Activated CD8-positive, alpha-beta T cell treated with anti-CD3 and anti-CD28 coated beads for 36 hours (primary cell): ENCODE data around the gene ST6GALNAC3. TPM values are rescaled to one million over a fixed set of nuclear protein-coding genes. Genes with fewer than 3 reads are reported as not detected.
A peak's percentile ranks its signal among the peaks of the same experiment; 100 is the strongest.

Source experiments
- ATAC-seq: fragments of 200-7000 bp; cut with Tn5 transposase; one replicate; pipeline ENCODE4 v1.10.0; 2021; ENCODE audit warnings: mild to moderate bottlenecking, moderate library complexity
- CTCF ChIA-PET: fragments of 350-600 bp; sonication (Branson Sonifier 250); formaldehyde crosslinking; loops from one replicate; lab custom pipeline; 2021; ENCODE audit warnings: antibody characterized with exemption; lab: Charles Lee
- POLR2A ChIA-PET: fragments of 350-600 bp; sonication (Branson Sonifier 250); formaldehyde crosslinking; loops from one replicate; lab custom pipeline; 2021; ENCODE audit warnings: antibody characterized with exemption; lab: Charles Lee
- DNase-seq: peaks from one replicate; pipeline ENCODE4 v3.0.0-alpha.2; 2020
- H3K27ac Mint-ChIP-seq: one replicate; pipeline ENCODE4 v1.8.0; 2021; ENCODE audit warnings: mild to moderate bottlenecking, mixed read lengths
- H3K27me3 Mint-ChIP-seq: one replicate; pipeline ENCODE4 v1.8.0; 2021; ENCODE audit warnings: mixed read lengths
- H3K36me3 Mint-ChIP-seq: one replicate; pipeline ENCODE4 v1.8.0; 2021; ENCODE audit warnings: low read depth, mixed read lengths
- H3K4me1 Mint-ChIP-seq: one replicate; pipeline ENCODE4 v1.8.0; 2021; ENCODE audit warnings: low read depth, mixed read lengths
- H3K4me3 Mint-ChIP-seq: one replicate; pipeline ENCODE4 v1.8.0; 2021; ENCODE audit warnings: mild to moderate bottlenecking, moderate library complexity, mixed read lengths
- H3K9me3 Mint-ChIP-seq: one replicate; pipeline ENCODE4 v1.8.0; 2021; ENCODE audit warnings: mixed read lengths
- intact Hi-C: fragments of 100-400 bp; cut with micrococcal nuclease; formaldehyde crosslinking; loops from one replicate; pipeline ENCODE4 v1.10.0; 2022
- total RNA-seq, 2 experiments: library from RNA; stranded (reverse); gene quantifications; one replicate each; pipeline ENCODE4 v1.2.3, GENCODE V29; 2021
- TF ChIP-seq, protein P1 (sequence below): fragments of 200-600 bp; IDR thresholded peaks from one replicate; pipeline ENCODE4 v1.8.0; 2022; ENCODE audit warnings: antibody characterized with exemption, mild to moderate bottlenecking

ST6GALNAC3 gene
- total RNA-seq, 2 experiments from 2014 or later = 2.7 to 2.9 TPM

DNA sequence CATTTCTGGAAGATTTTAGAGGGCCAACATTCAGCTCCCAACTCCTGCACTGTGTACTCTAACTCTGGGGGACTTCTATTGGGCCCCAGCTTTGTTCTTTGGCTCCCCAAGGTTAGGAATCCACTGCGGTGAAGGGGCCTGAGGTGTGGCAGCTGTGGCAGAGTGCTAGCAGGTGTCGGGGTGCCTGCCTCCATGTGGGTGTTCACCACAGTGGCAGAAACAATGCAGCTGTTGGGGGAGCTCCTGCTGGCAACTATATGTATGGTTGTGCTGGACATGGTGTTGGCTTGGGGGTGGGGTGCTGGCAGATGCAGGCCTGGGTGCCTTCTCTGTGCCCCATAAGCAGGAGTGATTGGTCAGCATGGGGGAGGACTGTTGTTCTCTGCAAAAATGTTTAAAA, 95.5 kb downstream of the ST6GALNAC3 start:
- Mint-ChIP-seq H3K36me3 (peaks cover 6% of the 10 kb centered on the region), H3K9me3 (peaks cover 5% of the 10 kb centered on the region), H3K4me3 (no peak overlapping the region), H3K27ac (no peak overlapping the region), H3K4me1 (peaks cover 5% of the 10 kb centered on the region), H3K27me3 (no peaks in the 10 kb centered on the region)
- peak; percentile 5 for DNase-seq
- POLR2A ChIA-PET = interaction anchor here (0.6 to 1.0 kb wide), 3 partner anchors 16 to 388 kb away, joined by 3 to 4 read pairs (median 4); no protein-coding TSS in a partner anchor
- intact Hi-C loops = no loop called here
- TF ChIP-seq, protein P1, sequence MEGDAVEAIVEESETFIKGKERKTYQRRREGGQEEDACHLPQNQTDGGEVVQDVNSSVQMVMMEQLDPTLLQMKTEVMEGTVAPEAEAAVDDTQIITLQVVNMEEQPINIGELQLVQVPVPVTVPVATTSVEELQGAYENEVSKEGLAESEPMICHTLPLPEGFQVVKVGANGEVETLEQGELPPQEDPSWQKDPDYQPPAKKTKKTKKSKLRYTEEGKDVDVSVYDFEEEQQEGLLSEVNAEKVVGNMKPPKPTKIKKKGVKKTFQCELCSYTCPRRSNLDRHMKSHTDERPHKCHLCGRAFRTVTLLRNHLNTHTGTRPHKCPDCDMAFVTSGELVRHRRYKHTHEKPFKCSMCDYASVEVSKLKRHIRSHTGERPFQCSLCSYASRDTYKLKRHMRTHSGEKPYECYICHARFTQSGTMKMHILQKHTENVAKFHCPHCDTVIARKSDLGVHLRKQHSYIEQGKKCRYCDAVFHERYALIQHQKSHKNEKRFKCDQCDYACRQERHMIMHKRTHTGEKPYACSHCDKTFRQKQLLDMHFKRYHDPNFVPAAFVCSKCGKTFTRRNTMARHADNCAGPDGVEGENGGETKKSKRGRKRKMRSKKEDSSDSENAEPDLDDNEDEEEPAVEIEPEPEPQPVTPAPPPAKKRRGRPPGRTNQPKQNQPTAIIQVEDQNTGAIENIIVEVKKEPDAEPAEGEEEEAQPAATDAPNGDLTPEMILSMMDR = no peak
- CTCF ChIA-PET = interaction anchor here (0.9 to 3.6 kb wide), 3 partner anchors 16 to 175 kb away, joined by 4 to 22 read pairs (median 4); no protein-coding TSS in a partner anchor
- no peak for ATAC-seq

DNA sequence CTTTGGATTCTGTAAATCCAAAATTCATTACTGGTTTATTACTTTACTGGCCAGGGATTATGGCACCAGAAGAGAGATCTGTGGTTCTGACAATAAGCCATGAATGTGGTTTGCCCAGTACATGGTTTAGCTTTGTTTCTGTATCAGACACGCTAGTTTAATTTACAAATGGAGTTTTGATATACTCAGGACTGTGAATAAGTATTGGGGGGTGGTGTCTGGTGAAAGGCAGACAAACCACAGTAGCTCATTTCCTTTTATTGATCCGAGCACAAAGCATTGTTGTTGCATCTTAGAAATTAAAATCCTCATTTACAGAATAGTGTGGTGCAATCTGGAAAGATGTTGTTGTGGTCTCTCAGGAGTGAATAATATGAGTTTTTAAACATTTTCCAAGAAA, 96.0 kb downstream of the ST6GALNAC3 start:
- H3K36me3 Mint-ChIP-seq = peaks cover 6% of the 10 kb centered on the region
- no peak overlapping the region for H3K4me3 Mint-ChIP-seq
- TF ChIP-seq, protein P1 = no peak
- no peaks in the 10 kb centered on the region for H3K27me3 Mint-ChIP-seq
- DNase-seq (no peak), ATAC-seq (no peak)
- H3K9me3 Mint-ChIP-seq = peaks cover 5% of the 10 kb centered on the region
- ChIA-PET POLR2A (interaction anchor here (0.9 kb wide), 1 partner anchor 16 kb away, joined by 3 read pairs; no protein-coding TSS in a partner anchor), CTCF (interaction anchor here (1.6 to 3.6 kb wide), 2 partner anchors 17 to 175 kb away, joined by 4 to 22 read pairs; no protein-coding TSS in a partner anchor)
- H3K4me1 Mint-ChIP-seq = peaks cover 5% of the 10 kb centered on the region
- no peak overlapping the region for H3K27ac Mint-ChIP-seq
- intact Hi-C loops = no loop called here

- intact Hi-C loops = no loop called here
- Mint-ChIP-seq H3K27me3 (no peaks in the 10 kb centered on the region), H3K36me3 (no peaks in the 10 kb centered on the region), H3K4me3 (no peak overlapping the region), H3K27ac (no peak overlapping the region), H3K4me1 (peaks cover 10% of the 10 kb centered on the region), H3K9me3 (no peaks in the 10 kb centered on the region)
- DNase-seq (peak; percentile 41), ATAC-seq (peak; percentile 75)
- TF ChIP-seq, protein P1 = no peak
- POLR2A ChIA-PET = interaction anchor here (0.7 kb wide), 1 partner anchor 53 kb away, joined by 3 read pairs; no protein-coding TSS in a partner anchor
- CTCF ChIA-PET = interaction anchor here (1.2 to 2.1 kb wide), 3 partner anchors 16 to 66 kb away, joined by 3 to 7 read pairs (median 3); no protein-coding TSS in a partner anchor
Observed at GRCh38 chr1:76176000-76176399, 101.5 kb downstream of the ST6GALNAC3 start.

DNA sequence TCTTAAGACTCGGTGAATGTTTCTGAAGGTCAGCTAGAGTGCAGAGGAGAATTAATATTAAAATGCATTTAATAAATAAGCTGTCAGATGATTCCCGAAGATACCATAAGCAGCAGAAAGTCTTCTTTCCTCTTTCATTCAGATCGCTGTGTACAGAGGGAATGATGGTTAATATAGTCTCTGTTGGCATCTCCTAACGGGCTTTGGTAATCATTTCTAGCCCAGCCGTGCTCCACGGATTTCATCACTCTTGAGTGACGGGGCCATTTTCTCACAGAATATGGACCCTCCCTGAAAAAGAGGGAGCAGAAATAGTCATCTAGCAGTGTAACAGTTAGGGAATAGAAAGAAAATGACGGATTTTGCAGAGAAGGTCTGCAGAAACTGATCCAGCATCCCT, 103.1 kb downstream of the ST6GALNAC3 start:
- ATAC-seq (no peak), DNase-seq (no peak)
- intact Hi-C loops = no loop called here
- H3K9me3 Mint-ChIP-seq = no peaks in the 10 kb centered on the region
- no peaks in the 10 kb centered on the region for H3K36me3 Mint-ChIP-seq
- ChIA-PET POLR2A (no interaction called here), CTCF (interaction anchor here (2.1 kb wide), 1 partner anchor 23 kb away, joined by 7 read pairs; no protein-coding TSS in a partner anchor)
- no peak overlapping the region for H3K4me3 Mint-ChIP-seq
- H3K4me1 Mint-ChIP-seq = peaks cover 10% of the 10 kb centered on the region
- TF ChIP-seq, protein P1 = no peak
- no peaks in the 10 kb centered on the region for H3K27me3 Mint-ChIP-seq
- H3K27ac Mint-ChIP-seq = no peak overlapping the region

GRCh38 chr1:76179219-76179698, 104.7 kb downstream of the ST6GALNAC3 start:
- Mint-ChIP-seq H3K4me1 (peaks cover 10% of the 10 kb centered on the region), H3K27me3 (no peaks in the 10 kb centered on the region), H3K27ac (no peak overlapping the region), H3K36me3 (no peaks in the 10 kb centered on the region), H3K4me3 (no peak overlapping the region), H3K9me3 (no peaks in the 10 kb centered on the region)
- no peak for ATAC-seq
- intact Hi-C loops = no loop called here
- TF ChIP-seq, protein P1 = no peak
- ChIA-PET CTCF (no interaction called here), POLR2A (no interaction called here)
- DNase-seq = no peak
